Endothelial cell of umbilical vein (primary cell): ENCODE data around the gene RABGAP1.

Experiments
- CTCF ChIP-seq, 2 donors: IDR thresholded peaks; 1 replicate in 1 of 2; 2 replicates in 1 of 2; pipeline ENCODE4 v1.5.1; 2011; ENCODE audit warnings: low read length in 2 of 2, mild to moderate bottlenecking in 2 of 2, moderate library complexity in 2 of 2, control low read depth in 1 of 2, inconsistent platforms in 1 of 2, low read depth in 1 of 2; ENCODE audit not compliant: insufficient read depth in 1 of 2; ENCODE audit errors: extremely low read depth in 1 of 2
- EZH2 ChIP-seq: IDR thresholded peaks from 2 replicates; pipeline ENCODE4 v1.6.1; 2012; ENCODE audit warnings: borderline replicate concordance, low read depth, mild to moderate bottlenecking, moderate library complexity, low read length, inconsistent platforms; ENCODE audit not compliant: severe bottlenecking
- GATA2 ChIP-seq: IDR thresholded peaks from 2 replicates; pipeline ENCODE4 v1.7.0; 2011; ENCODE audit warnings: low read depth, mild to moderate bottlenecking, moderate library complexity, mixed read lengths, low read length; ENCODE audit not compliant: insufficient read length, insufficient read depth
- JUN ChIP-seq: IDR thresholded peaks from 2 replicates; pipeline ENCODE4 v1.6.1; 2011; ENCODE audit warnings: borderline replicate concordance, low read depth; ENCODE audit not compliant: insufficient read length, insufficient read depth
- POLR2A ChIP-seq: IDR thresholded peaks from 2 replicates; pipeline ENCODE4 v1.6.1; 2012; ENCODE audit warnings: low read depth, mild to moderate bottlenecking, control low read depth, low read length
- POLR2AphosphoS5 ChIP-seq: IDR thresholded peaks from 2 replicates; pipeline ENCODE4 v1.6.1; 2012; ENCODE audit warnings: low read depth, mild to moderate bottlenecking, control low read depth, low read length, moderate library complexity; ENCODE audit not compliant: insufficient read depth

- no peak for TF ChIP-seq CTCF (IDR thresholded peaks at IDR 0.05; ENCODE audit: extremely low read depth in 1 of 2, insufficient read depth in 1 of 2, low read depth in 1 of 2, low read length in 2 of 2)
- TF ChIP-seq POLR2A = no peak
- no peak for TF ChIP-seq EZH2
- no peak for TF ChIP-seq POLR2AphosphoS5
- TF ChIP-seq GATA2 = no peak
- no peak for TF ChIP-seq JUN
Observed at GRCh38 chr9:123065196-123065595, 124.4 kb downstream of the RABGAP1 start.
